RWPE2 (cell line): ENCODE results near the gene ZNF844.
"Not testable (repeated sequence)": the region's sequence is repeated elsewhere in the genome, so short reads cannot be mapped to it uniquely, and the experiment has no call there.

ENCODE experiments used
- ATAC-seq: fragments of 200-7000 bp; cut with Tn5 transposase; 3 replicates; pipeline ENCODE4 v1.9.1; 2021; ENCODE audit warnings: low read depth
- DNase-seq: peaks from one replicate; pipeline ENCODE4 v3.0.0-alpha.2; 2020; ENCODE audit warnings: low spot score
- H3K27ac ChIP-seq: fragments of 450-650 bp; 2 replicates; pipeline ENCODE4 v1.5.1; 2017; ENCODE audit warnings: mild to moderate bottlenecking; ENCODE audit not compliant: poor library complexity, severe bottlenecking
- H3K27me3 ChIP-seq: fragments of 250-450 bp; sonication (Bioruptor Pico); 2 replicates; pipeline ENCODE4 v1.5.1; 2021; ENCODE audit warnings: mild to moderate bottlenecking, moderate library complexity; ENCODE audit not compliant: insufficient read depth, poor library complexity, severe bottlenecking
- H3K36me3 ChIP-seq: fragments of 250-450 bp; sonication (Bioruptor Pico); 2 replicates; pipeline ENCODE4 v1.5.1; 2020; ENCODE audit warnings: low read depth, mild to moderate bottlenecking, moderate library complexity
- H3K4me1 ChIP-seq: fragments of 250-450 bp; sonication (Bioruptor Pico); 2 replicates; pipeline ENCODE4 v1.5.1; 2021; ENCODE audit warnings: mild to moderate bottlenecking, moderate library complexity; ENCODE audit not compliant: insufficient read depth, poor library complexity, severe bottlenecking
- H3K4me3 ChIP-seq: fragments of 250-450 bp; sonication (Bioruptor Pico); 2 replicates; pipeline ENCODE4 v1.5.1; 2021; ENCODE audit warnings: mild to moderate bottlenecking, moderate library complexity; ENCODE audit not compliant: severe bottlenecking
- H3K9me3 ChIP-seq: fragments of 250-450 bp; sonication (Bioruptor Pico); 2 replicates; pipeline ENCODE4 v1.5.1; 2021; ENCODE audit warnings: mild to moderate bottlenecking, moderate library complexity; ENCODE audit not compliant: severe bottlenecking
- CTCF ChIP-seq: fragments of 450-650 bp; IDR thresholded peaks from one replicate; pipeline ENCODE4 v1.5.1; 2017; ENCODE audit warnings: mild to moderate bottlenecking, moderate library complexity; ENCODE audit not compliant: poor library complexity, severe bottlenecking

Gene ZNF844

DNA sequence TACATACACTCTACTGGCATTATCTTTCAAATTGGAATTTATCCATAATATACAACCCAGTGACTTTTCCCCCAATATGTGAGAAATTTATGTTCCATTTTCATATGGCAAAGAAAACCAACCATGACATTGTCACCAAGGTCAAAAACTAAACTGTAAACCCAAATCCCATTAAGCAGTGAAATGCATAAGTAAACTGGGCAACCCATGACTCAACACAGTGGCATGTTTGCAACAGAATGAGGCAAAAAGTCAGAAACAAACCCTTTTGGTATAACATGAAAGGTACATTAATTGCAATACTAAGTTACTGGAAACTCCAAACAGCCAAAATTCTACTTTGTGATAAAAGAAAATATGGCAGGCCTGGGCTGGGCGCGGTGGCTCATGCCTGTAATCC, 16.7 kb upstream of the ZNF844 start:
- Histone ChIP-seq H3K4me3 (no peak overlapping the region), H3K27ac (no peak overlapping the region), H3K4me1 (peaks cover 2% of the 10 kb centered on the region), H3K36me3 (peaks cover 26% of the 10 kb centered on the region; the same call in 1 of the 2 replicates), H3K9me3 (peaks cover 15% of the 10 kb centered on the region), H3K27me3 (no peaks in the 10 kb centered on the region)
- TF ChIP-seq CTCF, result no peak
- no peak for DNase-seq
- no peak for ATAC-seq

GRCh38 chr19:12052091-12052496, 12.4 kb upstream of the ZNF844 start:
- Histone ChIP-seq H3K4me1 (peaks cover 8% of the 10 kb centered on the region), H3K27me3 (no peaks in the 10 kb centered on the region), H3K36me3 (no peaks in the 10 kb centered on the region), H3K9me3 (no peaks in the 10 kb centered on the region), H3K27ac (peak overlapping the region; percentile 41), H3K4me3 (peak overlapping the region; percentile 58)
- ATAC-seq (peak; percentile 34), DNase-seq (no peak)
- TF ChIP-seq CTCF, result no peak

GRCh38 chr19:12052497-12053169, 11.9 kb upstream of the ZNF844 start, which contains the start of gene ZNF878:
Gene ZNF878, minus strand, starts transcription at chr19:12052961. Its CDS starts 160 bp downstream, at chr19:12052801.
- Histone ChIP-seq H3K4me1 (peaks cover 8% of the 10 kb centered on the region), H3K9me3 (no peaks in the 10 kb centered on the region), H3K27ac (peak within 1 kb of the TSS; percentile 41), H3K27me3 (no peaks in the 10 kb centered on the region), H3K36me3 (no peaks in the 10 kb centered on the region), H3K4me3 (peak within 1 kb of the TSS; percentile 58)
- ATAC-seq, result peak; percentile 98
- no peak for TF ChIP-seq CTCF
- peak; percentile 91 for DNase-seq

GRCh38 chr19:12055784-12056183, 8.7 kb upstream of the ZNF844 start:
- ATAC-seq (no peak), DNase-seq (no peak)
- Histone ChIP-seq H3K9me3 (no peaks in the 10 kb centered on the region), H3K27ac (no peak overlapping the region), H3K4me3 (no peak overlapping the region), H3K36me3 (no peaks in the 10 kb centered on the region), H3K27me3 (no peaks in the 10 kb centered on the region), H3K4me1 (peaks cover 8% of the 10 kb centered on the region)
- no peak for TF ChIP-seq CTCF

- Histone ChIP-seq H3K27me3 (no peaks in the 10 kb centered on the region), H3K36me3 (peaks cover 56% of the 10 kb centered on the region), H3K27ac (no peak overlapping the region), H3K9me3 (peaks cover 58% of the 10 kb centered on the region), H3K4me1 (no peaks in the 10 kb centered on the region), H3K4me3 (no peak overlapping the region)
- TF ChIP-seq CTCF, result no peak
- ATAC-seq, result no peak
- no peak for DNase-seq
Observed at GRCh38 chr19:12075538-12076139, 11.1 kb downstream of the ZNF844 start.

- not testable (repeated sequence) for ATAC-seq, H3K27ac ChIP-seq, H3K27me3 ChIP-seq, DNase-seq, H3K4me3 ChIP-seq, H3K4me1 ChIP-seq
- peaks cover 56% of the 10 kb centered on the region for H3K36me3 ChIP-seq
- peaks cover 60% of the 10 kb centered on the region for H3K9me3 ChIP-seq
Observed at GRCh38 chr19:12076331-12076730, 11.8 kb downstream of the ZNF844 start.
